GM20431 (cell line): ENCODE results near the gene IL7R.
"Not testable (repeated sequence)": the region's sequence is repeated elsewhere in the genome, so short reads cannot be mapped to it uniquely, and the experiment has no call there.

Source experiments
- in situ Hi-C: fragments of 300-500 bp; cut with MseI, MboI; formaldehyde crosslinking; loops from one replicate; pipeline ENCODE4 v1.15.0; 2020; ENCODE audit warnings: low sequenced_read_pairs; ENCODE audit not compliant: unreplicated experiment

The IL7R gene

GRCh38 chr5:35869685-35870277, 13.1 kb downstream of the IL7R start:
- in situ Hi-C loops: no loop called here

GRCh38 chr5:35870605-35871004, 13.9 kb downstream of the IL7R start:
- in situ Hi-C loops: no loop called here

- in situ Hi-C loops: no loop called here
Measured at GRCh38 chr5:35876454-35876853, 19.8 kb downstream of the IL7R start.

GRCh38 chr5:35876922-35877321, 20.2 kb downstream of the IL7R start:
- in situ Hi-C loops: no loop called here

GRCh38 chr5:35877655-35878054, 21.0 kb downstream of the IL7R start:
- in situ Hi-C loops: no loop called here

- in situ Hi-C loops: no loop called here
Measured at GRCh38 chr5:35878079-35878478, 21.4 kb downstream of the IL7R start.

- in situ Hi-C loops: no loop called here
Measured at GRCh38 chr5:35879096-35879495, 22.4 kb downstream of the IL7R start.

- in situ Hi-C loops: no loop called here
Measured at GRCh38 chr5:35879649-35880048, 23.0 kb downstream of the IL7R start.

- in situ Hi-C loops: no loop called here
Measured at GRCh38 chr5:35880156-35880555, 23.5 kb downstream of the IL7R start.

- in situ Hi-C loops: no loop called here
Measured at GRCh38 chr5:35881758-35882157, 25.1 kb downstream of the IL7R start.

- in situ Hi-C loops: no loop called here
Measured at GRCh38 chr5:35884191-35884769, 27.6 kb downstream of the IL7R start.

GRCh38 chr5:35884773-35885172, 28.1 kb downstream of the IL7R start:
- in situ Hi-C loops: no loop called here

GRCh38 chr5:35886381-35886780, 29.7 kb downstream of the IL7R start:
- in situ Hi-C loops: no loop called here

GRCh38 chr5:35887321-35888100, 30.8 kb downstream of the IL7R start:
- in situ Hi-C loops: no loop called here

GRCh38 chr5:35890021-35891020, 33.6 kb downstream of the IL7R start:
- in situ Hi-C loops: no loop called here

- in situ Hi-C loops: not testable (repeated sequence)
Measured at GRCh38 chr5:35892799-35893198, 36.1 kb downstream of the IL7R start.

- in situ Hi-C loops: no loop called here
Measured at GRCh38 chr5:35894131-35894530, 37.4 kb downstream of the IL7R start.

- in situ Hi-C loops: no loop called here
Measured at GRCh38 chr5:35898952-35899660, 42.4 kb downstream of the IL7R start.

- in situ Hi-C loops: no loop called here
Measured at GRCh38 chr5:35899800-35900199, 43.1 kb downstream of the IL7R start.
